ENCODE measurements around the gene ROCK2. TPM values are rescaled to one million over a fixed set of nuclear protein-coding genes. Genes with fewer than 3 reads are reported as not detected.

Gene ROCK2
- total and polyA plus RNA-seq, 5 donors from 2014 or later, result 8.6 to 20.6 (median 10.4) TPM

GRCh38 chr2:11354363-11355154 is 10.1 kb upstream of the ROCK2 start:
- Mint-ChIP-seq H3K4me1 (no peaks in the 10 kb centered on the region), H3K9me3 (no peaks in the 10 kb centered on the region), H3K27me3 (peaks cover 23% of the 10 kb centered on the region), H3K4me3 (no peak overlapping the region), H3K27ac (no peak overlapping the region), H3K36me3 (no peaks in the 10 kb centered on the region)
- no peak for DNase-seq
- peaks cover 6% of the 10 kb centered on the region for H3K27me3 ChIP-seq (ENCODE audit: control insufficient read depth, insufficient read depth, low read length)
- no peak for ATAC-seq (ENCODE audit: low read depth in 2 of 2)
- H3K27ac ChIP-seq (ENCODE audit: insufficient read depth, low read length, poor library complexity, severe bottlenecking), result no peak overlapping the region
- H3K9me3 ChIP-seq (ENCODE audit: control insufficient read depth in 2 of 2, low read length in 2 of 2), result no peaks in the 10 kb centered on the region
- no peaks in the 10 kb centered on the region for H3K4me1 ChIP-seq (ENCODE audit: control insufficient read depth, insufficient read depth, low read length, poor library complexity, severe bottlenecking)
- H3K4me3 ChIP-seq (ENCODE audit: low read depth, low read length), result no peak overlapping the region
- H3K36me3 ChIP-seq (ENCODE audit: control insufficient read depth, insufficient read depth, low read length), result no peaks in the 10 kb centered on the region

- Histone ChIP-seq H3K36me3 (ENCODE audit: control insufficient read depth, insufficient read depth, low read length) (no peaks in the 10 kb centered on the region), H3K4me3 (ENCODE audit: low read depth, low read length) (no peak overlapping the region), H3K9me3 (ENCODE audit: control insufficient read depth in 2 of 2, low read length in 2 of 2) (no peaks in the 10 kb centered on the region), H3K27me3 (ENCODE audit: control insufficient read depth, insufficient read depth, low read length) (peaks cover 6% of the 10 kb centered on the region), H3K27ac (ENCODE audit: insufficient read depth, low read length, poor library complexity, severe bottlenecking) (no peak overlapping the region), H3K4me1 (ENCODE audit: control insufficient read depth, insufficient read depth, low read length, poor library complexity, severe bottlenecking) (no peaks in the 10 kb centered on the region)
- H3K36me3 Mint-ChIP-seq, result no peaks in the 10 kb centered on the region
- no peaks in the 10 kb centered on the region for H3K9me3 Mint-ChIP-seq
- DNase-seq, result no peak
- ATAC-seq (ENCODE audit: low read depth in 2 of 2), result no peak
- H3K27ac Mint-ChIP-seq, result no peak overlapping the region
- no peak overlapping the region for H3K4me3 Mint-ChIP-seq
- no peaks in the 10 kb centered on the region for H3K4me1 Mint-ChIP-seq
- H3K27me3 Mint-ChIP-seq, result peaks cover 19% of the 10 kb centered on the region
These were observed 8.5 kb upstream of the ROCK2 start for GRCh38 chr2:11352781-11353537.

GRCh38 chr2:11348209-11348749 is 3.8 kb upstream of the ROCK2 start:
- peaks cover 0 to 10% (median 7%) of the 10 kb centered on the region in 4 donors for H3K4me1 Mint-ChIP-seq
- H3K4me3 Mint-ChIP-seq, result no peak overlapping the region
- Histone ChIP-seq H3K36me3 (ENCODE audit: control insufficient read depth, insufficient read depth, low read length) (no peaks in the 10 kb centered on the region), H3K27ac (ENCODE audit: insufficient read depth, low read length, poor library complexity, severe bottlenecking) (no peak overlapping the region), H3K9me3 (ENCODE audit: control insufficient read depth in 2 of 2, low read length in 2 of 2) (no peaks in the 10 kb centered on the region), H3K4me3 (ENCODE audit: low read depth, low read length) (no peak overlapping the region), H3K27me3 (ENCODE audit: control insufficient read depth, insufficient read depth, low read length) (peaks cover 6% of the 10 kb centered on the region), H3K4me1 (ENCODE audit: control insufficient read depth, insufficient read depth, low read length, poor library complexity, severe bottlenecking) (peaks cover 10% of the 10 kb centered on the region)
- H3K9me3 Mint-ChIP-seq, result peaks cover 0 to 2% (median 0%) of the 10 kb centered on the region in 7 donors
- H3K27ac Mint-ChIP-seq, result no peak overlapping the region
- ATAC-seq (ENCODE audit: low read depth in 2 of 2) (no peak), DNase-seq (no peak)
- H3K27me3 Mint-ChIP-seq, result peaks cover 6% of the 10 kb centered on the region
- no peaks in the 10 kb centered on the region for H3K36me3 Mint-ChIP-seq

- peaks cover 18% of the 10 kb centered on the region for H3K4me1 ChIP-seq (ENCODE audit: control insufficient read depth, insufficient read depth, low read length, poor library complexity, severe bottlenecking)
- peak overlapping the region in 2 of 4 donors; percentile 45 to 81 for H3K4me3 Mint-ChIP-seq
- H3K27me3 ChIP-seq (ENCODE audit: control insufficient read depth, insufficient read depth, low read length), result peaks cover 2% of the 10 kb centered on the region
- no peak overlapping the region for H3K4me3 ChIP-seq (ENCODE audit: low read depth, low read length)
- peaks cover 6% of the 10 kb centered on the region for H3K27me3 Mint-ChIP-seq
- peaks cover 0 to 2% (median 0%) of the 10 kb centered on the region in 7 donors for H3K9me3 Mint-ChIP-seq
- no peak overlapping the region for H3K27ac ChIP-seq (ENCODE audit: insufficient read depth, low read length, poor library complexity, severe bottlenecking)
- DNase-seq, result no peak
- H3K27ac Mint-ChIP-seq, result no peak overlapping the region
- no peak for ATAC-seq (ENCODE audit: low read depth in 2 of 2)
- no peaks in the 10 kb centered on the region for H3K9me3 ChIP-seq (ENCODE audit: control insufficient read depth in 2 of 2, low read length in 2 of 2)
- no peaks in the 10 kb centered on the region for H3K36me3 ChIP-seq (ENCODE audit: control insufficient read depth, insufficient read depth, low read length)
- H3K36me3 Mint-ChIP-seq, result no peaks in the 10 kb centered on the region
- H3K4me1 Mint-ChIP-seq, result peaks cover 2 to 18% (median 14%) of the 10 kb centered on the region in 4 donors
These were observed 3.0 kb upstream of the ROCK2 start for GRCh38 chr2:11347403-11347959.

GRCh38 chr2:11346023-11346482 is 1.6 kb upstream of the ROCK2 start:
- H3K9me3 Mint-ChIP-seq, result peaks cover 0 to 2% (median 0%) of the 10 kb centered on the region in 7 donors
- peaks cover 2% of the 10 kb centered on the region for H3K27me3 ChIP-seq (ENCODE audit: control insufficient read depth, insufficient read depth, low read length)
- H3K9me3 ChIP-seq (ENCODE audit: control insufficient read depth in 2 of 2, low read length in 2 of 2), result no peaks in the 10 kb centered on the region
- H3K4me3 ChIP-seq (ENCODE audit: low read depth, low read length), result peak overlapping the region; percentile 13
- no peak overlapping the region for H3K27ac ChIP-seq (ENCODE audit: insufficient read depth, low read length, poor library complexity, severe bottlenecking)
- peak overlapping the region; percentile 12 to 96 (median 85) for H3K4me3 Mint-ChIP-seq
- H3K27ac Mint-ChIP-seq, result peak overlapping the region in 1 of 3 donors; percentile 57
- H3K27me3 Mint-ChIP-seq, result peaks cover 6% of the 10 kb centered on the region
- no peak for ATAC-seq (ENCODE audit: low read depth in 2 of 2)
- peaks cover 7 to 30% (median 23%) of the 10 kb centered on the region in 4 donors for H3K4me1 Mint-ChIP-seq
- no peak for DNase-seq
- H3K36me3 Mint-ChIP-seq, result no peaks in the 10 kb centered on the region
- no peaks in the 10 kb centered on the region for H3K36me3 ChIP-seq (ENCODE audit: control insufficient read depth, insufficient read depth, low read length)
- H3K4me1 ChIP-seq (ENCODE audit: control insufficient read depth, insufficient read depth, low read length, poor library complexity, severe bottlenecking), result peaks cover 32% of the 10 kb centered on the region

GRCh38 chr2:11344956-11345677 is 681 bp upstream of the ROCK2 start:
- H3K27me3 Mint-ChIP-seq, result peaks cover 6% of the 10 kb centered on the region
- H3K9me3 ChIP-seq (ENCODE audit: control insufficient read depth in 2 of 2, low read length in 2 of 2), result no peaks in the 10 kb centered on the region
- H3K36me3 Mint-ChIP-seq, result no peaks in the 10 kb centered on the region
- peaks cover 2% of the 10 kb centered on the region for H3K27me3 ChIP-seq (ENCODE audit: control insufficient read depth, insufficient read depth, low read length)
- peak overlapping the region; percentile 75 to 92 (median 90) for H3K27ac Mint-ChIP-seq
- peak overlapping the region; percentile 22 for H3K4me3 ChIP-seq (ENCODE audit: low read depth, low read length)
- H3K4me1 ChIP-seq (ENCODE audit: control insufficient read depth, insufficient read depth, low read length, poor library complexity, severe bottlenecking), result peaks cover 39% of the 10 kb centered on the region
- peaks cover 16 to 36% (median 30%) of the 10 kb centered on the region in 4 donors for H3K4me1 Mint-ChIP-seq
- ATAC-seq (ENCODE audit: low read depth in 2 of 2) (peak; percentile 30 to 31), DNase-seq (peak in 1 of 3 donors; percentile 37)
- peak overlapping the region; percentile 23 for H3K27ac ChIP-seq (ENCODE audit: insufficient read depth, low read length, poor library complexity, severe bottlenecking)
- H3K36me3 ChIP-seq (ENCODE audit: control insufficient read depth, insufficient read depth, low read length), result no peaks in the 10 kb centered on the region
- H3K9me3 Mint-ChIP-seq, result peaks cover 0 to 2% (median 0%) of the 10 kb centered on the region in 7 donors
- peak overlapping the region; percentile 81 to 96 (median 91) for H3K4me3 Mint-ChIP-seq
